HG03066 (cell line): ENCODE measurements around the gene GPR107.

ENCODE experiments used
- ATAC-seq: cut with Tn5 transposase; IDR thresholded peaks from one replicate; pipeline ENCODE4 v1.9.1; 2021; ENCODE audit warnings: low read depth; ENCODE audit not compliant: unreplicated experiment

The GPR107 gene

DNA sequence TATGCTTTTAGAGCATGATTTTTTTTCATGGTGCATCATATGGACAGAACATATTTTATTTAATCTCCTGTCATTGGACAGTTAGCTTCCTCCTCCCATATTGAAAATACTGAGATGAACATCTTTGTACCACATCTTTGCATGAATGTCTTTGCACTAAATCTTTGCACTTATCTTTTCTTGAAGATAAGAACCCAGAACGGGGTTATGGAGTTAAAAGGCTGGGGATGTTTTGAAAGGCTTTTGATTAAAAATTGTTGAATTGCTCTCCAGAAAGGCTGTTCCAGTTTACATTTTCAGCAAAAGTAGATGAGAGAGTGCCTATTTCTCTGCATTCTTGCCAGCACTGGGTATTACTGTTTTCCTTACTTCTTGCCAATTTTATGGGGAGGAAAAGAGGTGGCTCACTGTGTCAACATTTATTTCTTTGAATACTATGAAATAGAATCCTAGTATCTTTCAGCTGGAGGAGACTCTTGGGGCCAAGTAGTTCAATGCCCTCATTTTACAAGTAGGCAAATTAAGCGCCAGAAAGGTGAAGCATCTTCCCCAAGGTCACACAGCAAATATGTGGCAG, 125.7 kb downstream of the GPR107 start:
- ATAC-seq: no peak

DNA sequence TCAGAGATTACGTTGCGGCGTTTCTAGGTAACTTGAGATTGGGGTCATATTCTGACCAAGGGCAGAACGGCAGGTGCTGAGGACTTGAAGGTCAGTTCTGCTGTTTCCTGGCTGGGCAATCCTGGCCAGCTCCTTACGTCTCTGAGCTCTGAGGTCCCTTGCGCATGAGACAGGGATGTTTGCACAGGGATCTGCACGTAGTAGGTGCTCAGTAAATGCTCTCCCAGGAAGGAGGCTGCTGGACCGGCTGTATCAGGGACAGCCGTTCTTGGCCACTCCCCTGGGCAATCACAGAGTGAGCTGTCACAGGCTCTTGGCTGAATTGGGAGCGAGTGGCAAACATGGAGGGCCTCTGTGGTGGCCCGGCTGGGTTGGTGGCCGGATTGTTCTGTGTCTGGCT, 126.8 kb downstream of the GPR107 start:
- no peak for ATAC-seq

DNA sequence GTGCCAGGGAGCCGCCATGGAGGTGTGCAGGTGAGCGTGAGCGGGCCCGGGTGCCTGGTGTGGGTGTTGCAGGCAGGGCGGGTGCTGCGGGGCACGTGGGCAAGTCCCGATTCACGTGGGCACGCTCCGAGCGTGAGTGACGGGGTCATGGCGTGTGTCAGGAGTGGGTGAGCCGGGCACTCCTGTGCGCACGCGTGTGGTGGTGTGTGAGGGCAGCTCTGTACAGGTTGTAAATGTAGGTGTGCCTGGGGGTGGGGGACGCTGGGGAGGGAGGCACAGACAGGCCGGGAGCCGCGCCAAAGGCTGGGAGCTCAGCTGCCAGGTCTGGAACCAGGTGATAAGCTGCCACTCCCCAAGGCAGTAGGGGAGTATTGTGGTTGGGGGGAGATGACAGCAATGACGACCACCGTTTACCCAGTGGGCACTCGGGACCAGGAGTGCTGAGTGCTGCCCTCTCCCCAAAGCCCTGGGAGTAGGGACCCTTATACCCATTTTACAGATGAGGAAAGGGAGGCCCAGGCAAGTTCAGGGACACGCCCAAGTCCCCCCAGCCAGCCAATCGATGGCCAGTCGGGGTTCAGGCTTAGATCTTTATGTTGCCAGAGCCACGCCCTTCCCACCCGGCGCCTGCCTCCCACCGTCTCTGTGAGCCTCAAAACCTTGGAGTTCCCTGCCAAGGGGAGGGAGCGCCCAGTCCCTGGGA, 128.1 kb downstream of the GPR107 start:
- ATAC-seq: no peak

DNA sequence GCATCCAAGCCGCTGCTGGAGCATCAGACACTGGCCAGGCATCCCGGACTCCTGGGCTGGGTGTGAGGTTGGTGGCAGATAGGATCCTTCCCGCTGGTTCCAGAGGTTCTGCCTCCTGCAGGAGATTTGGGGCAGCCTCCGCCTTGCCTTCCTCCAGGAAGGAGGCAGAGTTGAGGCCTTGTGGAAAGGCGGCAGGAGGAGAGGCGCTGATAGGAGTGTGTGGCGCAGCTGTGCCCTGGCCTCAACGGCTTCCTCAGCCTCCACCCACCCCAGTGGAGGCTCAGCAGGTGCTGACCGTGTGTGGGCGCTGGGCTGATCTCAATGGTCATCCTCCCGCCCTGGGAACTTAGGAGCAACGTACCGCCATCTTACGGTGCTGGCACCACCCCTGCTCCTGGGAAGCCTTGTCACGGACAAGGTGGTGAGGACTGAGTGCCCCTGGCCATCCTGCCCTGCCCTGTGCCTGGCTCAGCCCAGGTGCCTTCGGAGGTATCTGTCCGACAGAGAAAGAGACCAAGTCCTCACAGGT, 128.7 kb downstream of the GPR107 start:
- ATAC-seq: no peak

DNA sequence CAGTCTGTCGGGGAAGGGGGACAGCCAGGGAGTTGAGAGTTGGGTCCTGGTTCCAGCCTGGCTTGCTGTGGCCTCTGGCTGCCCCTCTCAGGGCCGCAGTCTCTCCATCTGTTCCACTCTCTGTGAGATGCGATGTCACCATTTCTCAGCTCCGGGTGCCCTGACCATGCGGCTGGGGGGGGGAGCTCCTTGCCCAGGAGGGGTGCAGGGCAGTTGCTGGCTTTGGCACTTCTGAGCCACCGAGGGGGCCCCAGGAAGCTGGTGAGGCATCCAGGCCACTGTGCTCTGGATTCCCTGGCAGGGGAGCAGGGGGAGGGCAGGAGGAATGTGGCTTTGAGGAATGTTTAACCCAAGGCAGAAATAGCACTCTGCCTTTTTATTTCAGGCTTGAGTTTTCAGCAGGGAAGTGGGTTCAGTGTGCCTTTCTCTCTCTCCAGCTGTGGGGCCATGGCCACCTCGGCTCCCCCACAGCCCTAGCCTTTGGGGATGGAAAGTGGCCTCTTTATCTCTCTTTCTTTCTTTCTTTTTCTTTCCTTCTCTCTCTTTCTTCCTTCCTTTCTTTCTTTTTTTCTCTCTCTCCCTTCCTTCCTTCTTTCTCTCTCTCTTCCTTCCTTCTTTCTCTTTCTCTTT, 129.5 kb downstream of the GPR107 start:
- ATAC-seq: no peak

DNA sequence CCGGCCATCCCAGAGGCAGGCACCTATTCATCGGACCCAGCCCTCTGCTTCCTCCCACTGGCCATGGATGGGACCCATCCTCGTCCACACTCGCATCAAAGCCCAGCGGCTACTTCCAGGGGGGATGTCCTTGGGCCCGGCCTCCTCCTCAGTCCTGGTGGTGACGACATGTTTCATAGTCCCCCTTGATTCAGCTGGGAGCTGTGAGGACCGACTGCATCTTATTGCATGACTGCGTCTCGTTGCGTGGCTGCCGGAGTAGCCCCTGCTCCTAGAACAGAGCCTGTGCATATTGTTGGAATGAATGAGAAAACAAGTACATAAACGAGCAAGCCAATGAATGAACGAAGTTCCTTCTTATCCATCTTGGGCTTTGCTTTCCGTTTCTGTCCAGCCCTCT, 131.3 kb downstream of the GPR107 start:
- ATAC-seq: no peak

DNA sequence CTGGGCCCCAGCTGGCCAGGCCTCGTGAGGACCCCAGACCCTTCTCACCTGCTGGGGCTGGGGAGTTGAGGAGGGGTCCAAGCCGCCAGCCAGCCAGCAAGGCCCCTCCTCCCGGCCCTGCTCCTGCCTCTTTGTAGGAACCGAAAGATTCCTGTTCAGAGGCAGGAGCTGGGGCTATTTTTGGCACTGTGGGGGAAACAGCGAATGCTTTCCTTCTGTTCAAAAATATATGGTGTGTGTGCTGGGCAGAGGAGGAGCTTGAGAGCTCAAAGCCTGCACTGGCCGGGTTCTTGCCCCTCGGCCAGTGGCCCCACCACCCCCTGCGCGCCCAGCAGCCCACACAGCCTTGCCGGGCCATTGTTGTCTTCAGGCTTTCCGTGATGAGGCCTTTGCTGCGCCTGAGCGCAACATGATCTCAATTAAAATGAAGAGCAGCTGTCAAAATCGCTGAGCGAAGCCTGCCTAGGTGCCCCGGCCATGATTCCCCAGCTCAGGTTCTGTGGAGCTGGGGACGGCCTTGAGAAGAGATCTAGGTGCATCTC, 131.9 kb downstream of the GPR107 start:
- ATAC-seq: no peak

DNA sequence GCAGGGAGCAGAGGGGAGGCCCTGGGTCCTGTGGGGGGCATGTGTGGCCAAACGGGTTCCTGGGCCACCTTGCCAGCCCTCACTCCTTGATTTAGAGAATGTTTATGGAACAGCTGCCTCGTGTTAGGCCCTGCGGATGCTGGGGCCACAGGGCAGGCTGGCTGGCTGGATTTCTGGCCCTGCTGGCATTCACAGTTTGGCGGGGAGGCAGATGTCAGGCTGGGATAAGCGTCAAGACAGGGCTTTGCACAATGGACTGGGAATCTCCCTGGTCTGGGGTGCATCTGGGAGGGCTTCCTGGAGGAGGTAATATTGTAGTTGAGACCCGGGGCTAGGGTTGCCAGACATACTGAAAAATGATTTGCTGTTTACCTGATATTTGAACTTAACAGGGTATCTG, 132.3 kb downstream of the GPR107 start:
- ATAC-seq: no peak

DNA sequence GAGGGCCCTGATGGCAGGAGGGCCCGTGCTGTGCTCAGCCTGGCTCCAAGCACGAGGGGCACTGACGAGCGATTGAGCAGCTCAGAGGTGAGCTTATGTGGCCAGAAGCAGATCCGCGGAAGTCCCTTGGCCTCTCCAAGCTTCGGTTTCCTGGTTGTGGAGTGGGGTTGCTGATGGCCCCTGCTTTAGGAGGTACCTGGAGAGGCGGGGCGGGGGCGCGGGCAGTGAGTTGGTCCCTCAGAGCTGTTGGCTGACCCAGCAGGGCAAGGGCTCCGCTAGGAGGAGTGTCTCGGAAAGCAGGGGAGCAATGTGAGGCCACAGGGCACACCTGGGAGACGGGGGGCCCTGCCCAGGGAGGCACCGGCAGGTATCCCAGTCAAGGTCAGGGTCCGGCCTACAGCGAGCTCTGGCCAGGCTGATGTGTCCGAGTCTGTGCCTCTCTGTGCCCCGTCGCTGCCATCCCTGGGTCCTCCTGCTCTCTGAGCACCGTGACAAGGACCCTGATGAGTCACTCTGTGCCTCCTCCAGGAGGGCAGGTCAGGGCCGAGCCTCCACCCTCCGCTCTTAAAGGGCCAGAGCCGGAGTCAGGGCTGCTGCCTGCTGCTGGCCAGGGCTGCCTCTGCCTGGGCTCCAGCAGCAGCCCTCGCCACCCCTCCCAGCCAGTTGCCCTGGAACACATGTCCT, 133.3 kb downstream of the GPR107 start:
- ATAC-seq: no peak

DNA sequence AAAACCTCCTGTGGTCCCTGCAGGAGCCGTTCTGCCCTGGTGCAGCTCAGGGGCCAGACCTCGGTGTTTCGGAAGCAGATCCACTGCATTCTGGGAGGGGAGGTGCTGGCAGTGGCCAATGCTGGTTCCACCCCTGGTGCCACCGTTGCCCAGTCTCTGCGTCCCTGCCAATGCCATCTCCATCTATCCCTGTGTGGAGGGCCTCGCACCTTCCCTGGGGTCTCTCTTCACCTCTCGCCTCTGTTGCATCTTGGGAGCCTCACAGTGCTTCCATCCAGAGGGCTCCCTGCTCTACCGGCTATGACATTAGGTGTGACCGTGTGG, 133.8 kb downstream of the GPR107 start:
- no peak for ATAC-seq

DNA sequence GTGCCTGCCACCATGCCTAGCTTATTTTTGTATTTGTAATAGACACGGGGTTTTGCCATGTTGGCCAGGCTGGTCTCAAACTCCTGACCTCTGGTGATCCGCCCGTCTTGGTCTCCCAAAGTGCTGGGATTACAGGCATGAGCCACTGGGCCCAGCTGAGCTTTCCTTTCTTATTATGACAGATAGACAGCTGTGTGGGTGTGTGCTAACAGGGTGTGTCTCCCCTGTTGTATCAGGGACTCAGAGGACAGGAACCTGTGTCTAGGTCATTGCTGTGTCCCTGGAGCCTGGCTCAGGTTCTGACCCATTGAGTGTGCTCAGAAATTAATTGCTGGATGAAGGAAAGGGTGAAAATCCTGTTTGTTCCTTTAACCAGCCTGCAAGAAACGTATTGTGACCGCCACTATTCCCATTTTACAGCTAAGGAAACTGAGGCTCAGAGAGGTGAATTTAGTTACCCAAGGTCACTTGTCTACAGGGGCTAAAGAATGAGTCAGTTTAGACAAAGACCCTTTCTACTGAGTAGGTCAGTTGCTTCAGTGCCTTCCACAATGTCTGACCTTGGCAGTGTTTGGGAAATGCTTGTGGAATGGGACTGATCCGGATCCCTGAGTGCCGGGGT, 135.3 kb downstream of the GPR107 start:
- ATAC-seq: no peak
